ENCODE data around the gene NFILZ.

GRCh38 chr19:8589177-8589714, 41.2 kb upstream of the NFILZ start:
- TF ChIP-seq CTCF (IDR thresholded peaks at IDR 0.05 in 2 of 3, conservative IDR thresholded peaks at IDR 0.05 in 1 of 3; ENCODE audit: borderline replicate concordance in 1 of 3, insufficient read depth in 1 of 3, low read depth in 2 of 3, low read length in 2 of 3) (no peak), ZNF274 (IDR thresholded peaks at IDR 0.05; ENCODE audit: low read depth, low read length) (no peak), YY1 (IDR thresholded peaks at IDR 0.05; ENCODE audit: extremely low read depth, insufficient replicate concordance, low read depth, low read length) (no peak), POLR2A (IDR thresholded peaks at IDR 0.05; ENCODE audit: borderline replicate concordance, extremely low read depth, insufficient read depth, insufficient read length) (no peak), RAD21 (IDR thresholded peaks at IDR 0.05; ENCODE audit: low read depth) (no peak), ELF1 (IDR thresholded peaks at IDR 0.05; ENCODE audit: borderline replicate concordance, low read depth) (no peak), EZH2phosphoT487 (IDR thresholded peaks at IDR 0.05; ENCODE audit: borderline replicate concordance) (no peak), EZH2 (IDR thresholded peaks at IDR 0.05) (no peak), POLR2AphosphoS5 (IDR thresholded peaks at IDR 0.05; ENCODE audit: low read depth, low read length) (no peak)

Measured in HCT116 (cell line).